ENCODE measurements around the gene DNAJC15. TPM values are rescaled to one million over a fixed set of nuclear protein-coding genes. Genes with fewer than 3 reads are reported as not detected.
"Not testable (repeated sequence)": the region's sequence is repeated elsewhere in the genome, so short reads cannot be mapped to it uniquely, and the experiment has no call there.

DNAJC15 gene
- total and polyA plus RNA-seq, 4 experiments from 2014 or later = 9.7 to 16.0 (median 13.0) TPM

- no peaks in the 10 kb centered on the region for H3K27me3 Mint-ChIP-seq
- ChIA-PET CTCF (ENCODE audit: partially characterized antibody) (interaction anchor here (0.9 to 3.7 kb wide), 2 partner anchors 27 to 86 kb away, joined by 3 to 10 read pairs; no protein-coding TSS in a partner anchor), POLR2A (ENCODE audit: partially characterized antibody) (interaction anchor here (0.9 to 7.1 kb wide), 5 partner anchors 11 to 67 kb away, joined by 3 to 97 read pairs (median 4); partner anchors contain the start of genes DNAJC15 and EPSTI1)
- intact Hi-C loops (cut with micrococcal nuclease) = no loop called here
- H3K27me3 ChIP-seq (ENCODE audit: insufficient read depth, low read length) = no peaks in the 10 kb centered on the region
- peak in 1 of 5 donors; percentile 43 for DNase-seq
- H3K27ac ChIP-seq (ENCODE audit: low read depth, low read length) = no peak overlapping the region
- no peaks in the 10 kb centered on the region for H3K9me3 ChIP-seq (ENCODE audit: control insufficient read depth in 1 of 2, low read length in 2 of 2)
- H3K9me3 Mint-ChIP-seq = no peaks in the 10 kb centered on the region
- H3K27ac Mint-ChIP-seq = peak overlapping the region in 6 of 7 donors; percentile 85 to 95 (median 89)
- peaks cover 23 to 36% (median 28%) of the 10 kb centered on the region in 4 donors for H3K4me1 Mint-ChIP-seq
- H3K4me1 ChIP-seq (ENCODE audit: insufficient read depth, low read length) = peaks cover 49% of the 10 kb centered on the region
- H3K4me3 ChIP-seq (ENCODE audit: low read length in 2 of 2) = no peak overlapping the region
- peak overlapping the region in 6 of 8 donors; percentile 56 to 74 (median 68) for H3K4me3 Mint-ChIP-seq
- no peaks in the 10 kb centered on the region for H3K36me3 ChIP-seq (ENCODE audit: insufficient read depth, low read length)
- H3K36me3 Mint-ChIP-seq = peaks cover 12 to 21% of the 10 kb centered on the region in 2 donors
Measured at GRCh38 chr13:43058318-43058674, 34.9 kb downstream of the DNAJC15 start.

- H3K4me1 Mint-ChIP-seq = peaks cover 23 to 36% (median 28%) of the 10 kb centered on the region in 4 donors
- no peak for DNase-seq
- POLR2A ChIA-PET (ENCODE audit: partially characterized antibody) = interaction anchor here (3.6 to 7.1 kb wide), 2 partner anchors 36 to 67 kb away, joined by 18 to 97 read pairs; partner anchors contain the start of genes DNAJC15 and EPSTI1
- H3K27ac Mint-ChIP-seq = peak overlapping the region in 3 of 7 donors; percentile 18 to 90 (median 86)
- H3K36me3 Mint-ChIP-seq = peaks cover 12 to 21% of the 10 kb centered on the region in 2 donors
- H3K4me1 ChIP-seq (ENCODE audit: insufficient read depth, low read length) = peaks cover 44% of the 10 kb centered on the region
- H3K27ac ChIP-seq (ENCODE audit: low read depth, low read length) = no peak overlapping the region
- no peaks in the 10 kb centered on the region for H3K36me3 ChIP-seq (ENCODE audit: insufficient read depth, low read length)
- peak overlapping the region in 3 of 8 donors; percentile 60 to 74 (median 70) for H3K4me3 Mint-ChIP-seq
- H3K27me3 Mint-ChIP-seq = no peaks in the 10 kb centered on the region
- intact Hi-C loops (cut with micrococcal nuclease) = no loop called here
- no peaks in the 10 kb centered on the region for H3K9me3 Mint-ChIP-seq
- CTCF ChIA-PET (ENCODE audit: partially characterized antibody) = interaction anchor here (3.7 kb wide), 1 partner anchor 27 kb away, joined by 10 read pairs; no protein-coding TSS in a partner anchor
- no peaks in the 10 kb centered on the region for H3K27me3 ChIP-seq (ENCODE audit: insufficient read depth, low read length)
- H3K4me3 ChIP-seq (ENCODE audit: low read length in 2 of 2) = no peak overlapping the region
- no peaks in the 10 kb centered on the region for H3K9me3 ChIP-seq (ENCODE audit: control insufficient read depth in 1 of 2, low read length in 2 of 2)
Measured at GRCh38 chr13:43058831-43059230, 35.4 kb downstream of the DNAJC15 start.

- H3K9me3 ChIP-seq (ENCODE audit: control insufficient read depth in 1 of 2, low read length in 2 of 2); H3K27me3 Mint-ChIP-seq; H3K27ac ChIP-seq (ENCODE audit: low read depth, low read length); H3K4me3 ChIP-seq (ENCODE audit: low read length in 2 of 2); DNase-seq; H3K4me3 Mint-ChIP-seq; H3K9me3 Mint-ChIP-seq; H3K36me3 ChIP-seq (ENCODE audit: insufficient read depth, low read length); H3K27me3 ChIP-seq (ENCODE audit: insufficient read depth, low read length); intact Hi-C loops (cut with micrococcal nuclease): not testable (repeated sequence)
- H3K4me1 Mint-ChIP-seq = peaks cover 26 to 36% (median 29%) of the 10 kb centered on the region in 4 donors
- ChIA-PET POLR2A (ENCODE audit: partially characterized antibody) (interaction anchor here (7.1 kb wide), 1 partner anchor 68 kb away, joined by 97 read pairs; the partner anchor contains the start of gene EPSTI1), CTCF (ENCODE audit: partially characterized antibody) (interaction anchor here (3.7 kb wide), 1 partner anchor 26 kb away, joined by 10 read pairs; no protein-coding TSS in a partner anchor)
- H3K36me3 Mint-ChIP-seq = peaks cover 12 to 21% of the 10 kb centered on the region in 2 donors
- peaks cover 35% of the 10 kb centered on the region for H3K4me1 ChIP-seq (ENCODE audit: insufficient read depth, low read length)
- H3K27ac Mint-ChIP-seq = peak overlapping the region in 2 of 7 donors; percentile 14 to 24
Measured at GRCh38 chr13:43059779-43060178, 36.4 kb downstream of the DNAJC15 start.

GRCh38 chr13:43060806-43061205, 37.4 kb downstream of the DNAJC15 start:
- H3K9me3 Mint-ChIP-seq; H3K9me3 ChIP-seq (ENCODE audit: control insufficient read depth in 1 of 2, low read length in 2 of 2); DNase-seq; H3K4me3 ChIP-seq (ENCODE audit: low read length in 2 of 2); intact Hi-C loops (cut with micrococcal nuclease); H3K27ac ChIP-seq (ENCODE audit: low read depth, low read length); H3K36me3 ChIP-seq (ENCODE audit: insufficient read depth, low read length); H3K27me3 ChIP-seq (ENCODE audit: insufficient read depth, low read length); POLR2A ChIA-PET (ENCODE audit: partially characterized antibody); H3K27me3 Mint-ChIP-seq; CTCF ChIA-PET (ENCODE audit: partially characterized antibody); H3K4me3 Mint-ChIP-seq: not testable (repeated sequence)
- H3K4me1 Mint-ChIP-seq = peaks cover 26 to 36% (median 29%) of the 10 kb centered on the region in 4 donors
- peak overlapping the region in 1 of 7 donors; percentile 87 for H3K27ac Mint-ChIP-seq
- peaks cover 14 to 21% of the 10 kb centered on the region in 2 donors for H3K36me3 Mint-ChIP-seq
- H3K4me1 ChIP-seq (ENCODE audit: insufficient read depth, low read length) = peaks cover 30% of the 10 kb centered on the region

- H3K36me3 ChIP-seq (ENCODE audit: insufficient read depth, low read length) = peaks cover 3% of the 10 kb centered on the region
- CTCF ChIA-PET (ENCODE audit: partially characterized antibody) = no interaction called here
Measured at GRCh38 chr13:43061496-43062280, 38.3 kb downstream of the DNAJC15 start.

GRCh38 chr13:43071824-43072223, 48.4 kb downstream of the DNAJC15 start:
- Histone ChIP-seq H3K36me3 (ENCODE audit: insufficient read depth, low read length) (no peaks in the 10 kb centered on the region), H3K4me3 (ENCODE audit: low read length in 2 of 2) (no peak overlapping the region), H3K27me3 (ENCODE audit: insufficient read depth, low read length) (no peaks in the 10 kb centered on the region), H3K27ac (ENCODE audit: low read depth, low read length) (no peak overlapping the region), H3K9me3 (ENCODE audit: control insufficient read depth in 1 of 2, low read length in 2 of 2) (no peaks in the 10 kb centered on the region), H3K4me1 (ENCODE audit: insufficient read depth, low read length) (peaks cover 24% of the 10 kb centered on the region)
- Mint-ChIP-seq H3K36me3 (peaks cover 14 to 23% of the 10 kb centered on the region in 2 donors), H3K4me3 (no peak overlapping the region), H3K4me1 (peaks cover 11 to 43% (median 32%) of the 10 kb centered on the region in 4 donors), H3K27ac (peak overlapping the region in 3 of 7 donors; percentile 0 to 91 (median 68)), H3K9me3 (peaks cover 0 to 2% (median 0%) of the 10 kb centered on the region in 8 donors), H3K27me3 (no peaks in the 10 kb centered on the region)
- POLR2A ChIA-PET (ENCODE audit: partially characterized antibody) = interaction anchor here (1.5 kb wide), 1 partner anchor 17 kb away, joined by 4 read pairs; no protein-coding TSS in a partner anchor
- CTCF ChIA-PET (ENCODE audit: partially characterized antibody) = interaction anchor here (2.0 kb wide), 1 partner anchor 12 kb away, joined by 13 read pairs; no protein-coding TSS in a partner anchor
- no peak for DNase-seq
- intact Hi-C loops (cut with micrococcal nuclease) = no loop called here

More at GRCh38 chr13:43061496-43062280, 38.3 kb downstream of the DNAJC15 start:
- Histone ChIP-seq H3K9me3 (ENCODE audit: control insufficient read depth in 1 of 2, low read length in 2 of 2) (no peaks in the 10 kb centered on the region), H3K4me3 (ENCODE audit: low read length in 2 of 2) (no peak overlapping the region), H3K27ac (ENCODE audit: low read depth, low read length) (no peak overlapping the region), H3K27me3 (ENCODE audit: insufficient read depth, low read length) (no peaks in the 10 kb centered on the region), H3K4me1 (ENCODE audit: insufficient read depth, low read length) (peaks cover 21% of the 10 kb centered on the region)
- no peaks in the 10 kb centered on the region for H3K27me3 Mint-ChIP-seq
- H3K36me3 Mint-ChIP-seq = peaks cover 20 to 27% of the 10 kb centered on the region in 2 donors
- intact Hi-C loops (cut with micrococcal nuclease) = no loop called here
- H3K4me3 Mint-ChIP-seq = no peak overlapping the region
- no peaks in the 10 kb centered on the region for H3K9me3 Mint-ChIP-seq
- H3K4me1 Mint-ChIP-seq = peaks cover 26 to 31% (median 27%) of the 10 kb centered on the region in 4 donors
- no peak for DNase-seq
- H3K27ac Mint-ChIP-seq = peak overlapping the region in 1 of 7 donors; percentile 64
- POLR2A ChIA-PET (ENCODE audit: partially characterized antibody) = interaction anchor here (1.1 kb wide), 1 partner anchor 74 kb away, joined by 3 read pairs; no protein-coding TSS in a partner anchor

- no peak overlapping the region for H3K27ac ChIP-seq (ENCODE audit: low read depth, low read length)
- H3K27ac Mint-ChIP-seq = peak overlapping the region in 1 of 7 donors; percentile 7
- ChIA-PET CTCF (ENCODE audit: partially characterized antibody) (interaction anchor here (0.7 to 2.0 kb wide), 2 partner anchors 12 to 24 kb away, joined by 3 to 13 read pairs; no protein-coding TSS in a partner anchor), POLR2A (ENCODE audit: partially characterized antibody) (interaction anchor here (1.4 kb wide), 1 partner anchor 27 kb away, joined by 3 read pairs; no protein-coding TSS in a partner anchor)
- H3K4me1 ChIP-seq (ENCODE audit: insufficient read depth, low read length) = peaks cover 27% of the 10 kb centered on the region
- H3K9me3 Mint-ChIP-seq = peaks cover 0 to 2% (median 0%) of the 10 kb centered on the region in 8 donors
- DNase-seq = no peak
- H3K27me3 ChIP-seq (ENCODE audit: insufficient read depth, low read length) = no peaks in the 10 kb centered on the region
- no peak overlapping the region for H3K4me3 Mint-ChIP-seq
- intact Hi-C loops (cut with micrococcal nuclease) = no loop called here
- peaks cover 12 to 47% (median 35%) of the 10 kb centered on the region in 4 donors for H3K4me1 Mint-ChIP-seq
- no peaks in the 10 kb centered on the region for H3K27me3 Mint-ChIP-seq
- H3K9me3 ChIP-seq (ENCODE audit: control insufficient read depth in 1 of 2, low read length in 2 of 2) = no peaks in the 10 kb centered on the region
- H3K4me3 ChIP-seq (ENCODE audit: low read length in 2 of 2) = no peak overlapping the region
- peaks cover 14 to 23% of the 10 kb centered on the region in 2 donors for H3K36me3 Mint-ChIP-seq
- H3K36me3 ChIP-seq (ENCODE audit: insufficient read depth, low read length) = no peaks in the 10 kb centered on the region
Measured at GRCh38 chr13:43072394-43072793, 49.0 kb downstream of the DNAJC15 start.

Measured in CD4-positive, alpha-beta memory T cell (primary cell).